ENCODE data around the gene MEAF6.

MEAF6 gene

GRCh38 chr1:37446874-37447273 lies 67.7 kb downstream of the MEAF6 start:
- no peak for DNase-seq (ENCODE audit: low read depth in 2 of 2, low spot score in 1 of 2)

- no peak for DNase-seq (ENCODE audit: low read depth in 2 of 2, low spot score in 1 of 2)
Observed at GRCh38 chr1:37442644-37443043, 71.9 kb downstream of the MEAF6 start.

All from stimulated activated CD8-positive, alpha-beta memory T cell treated with anti-CD3 and anti-CD28 coated beads, Interleukin-4, amount 100 ng/mL, for 4 hours (primary cell).